ENCODE data around the gene PCDHGB4.
A peak's percentile ranks its signal among the peaks of the same experiment; 100 is the strongest.

PCDHGB4 gene

GRCh38 chr5:141366016-141366896 lies 21.2 kb upstream of the PCDHGB4 start:
- CTCF ChIA-PET = no interaction called here
- peaks cover 0 to 6% (median under 1%) of the 10 kb centered on the region in 4 experiments for H3K4me1 ChIP-seq (ENCODE audit: control extremely low read depth in 1 of 4, control insufficient read depth in 4 of 4, insufficient read depth in 4 of 4, low read length in 3 of 4)
- no peak for DNase-seq
- peaks cover 0 to 21% (median 0%) of the 10 kb centered on the region in 4 experiments for H3K36me3 ChIP-seq (ENCODE audit: control insufficient read depth in 4 of 4, insufficient read depth in 4 of 4, low read length in 3 of 4)
- peaks cover 19 to 83% (median 41%) of the 10 kb centered on the region in 5 experiments for H3K27me3 ChIP-seq (replicated peaks in 2 of 5; ENCODE audit: control insufficient read depth in 4 of 5, insufficient read depth in 5 of 5, low read length in 4 of 5)
- no peak overlapping the region for H3K4me3 ChIP-seq (ENCODE audit: control insufficient read depth in 1 of 7, extremely low read depth in 1 of 7, insufficient read depth in 4 of 7, low read depth in 2 of 7, low read length in 6 of 7)
- WGBS (ENCODE audit: insufficient coverage) = 31% methylated on average over 44 of the region's 46 CpGs
- POLR2A ChIA-PET = no interaction called here
- peaks cover 12 to 71% (median 52%) of the 10 kb centered on the region in 5 experiments for H3K9me3 ChIP-seq (ENCODE audit: control extremely low read depth in 1 of 5, control insufficient read depth in 4 of 5, insufficient read depth in 2 of 5, low read depth in 1 of 5, low read length in 4 of 5)
- H3K27ac ChIP-seq (ENCODE audit: insufficient read depth in 1 of 2, low read depth in 1 of 2, low read length in 2 of 2, poor library complexity in 1 of 2, severe bottlenecking in 2 of 2) = no peak overlapping the region

DNA sequence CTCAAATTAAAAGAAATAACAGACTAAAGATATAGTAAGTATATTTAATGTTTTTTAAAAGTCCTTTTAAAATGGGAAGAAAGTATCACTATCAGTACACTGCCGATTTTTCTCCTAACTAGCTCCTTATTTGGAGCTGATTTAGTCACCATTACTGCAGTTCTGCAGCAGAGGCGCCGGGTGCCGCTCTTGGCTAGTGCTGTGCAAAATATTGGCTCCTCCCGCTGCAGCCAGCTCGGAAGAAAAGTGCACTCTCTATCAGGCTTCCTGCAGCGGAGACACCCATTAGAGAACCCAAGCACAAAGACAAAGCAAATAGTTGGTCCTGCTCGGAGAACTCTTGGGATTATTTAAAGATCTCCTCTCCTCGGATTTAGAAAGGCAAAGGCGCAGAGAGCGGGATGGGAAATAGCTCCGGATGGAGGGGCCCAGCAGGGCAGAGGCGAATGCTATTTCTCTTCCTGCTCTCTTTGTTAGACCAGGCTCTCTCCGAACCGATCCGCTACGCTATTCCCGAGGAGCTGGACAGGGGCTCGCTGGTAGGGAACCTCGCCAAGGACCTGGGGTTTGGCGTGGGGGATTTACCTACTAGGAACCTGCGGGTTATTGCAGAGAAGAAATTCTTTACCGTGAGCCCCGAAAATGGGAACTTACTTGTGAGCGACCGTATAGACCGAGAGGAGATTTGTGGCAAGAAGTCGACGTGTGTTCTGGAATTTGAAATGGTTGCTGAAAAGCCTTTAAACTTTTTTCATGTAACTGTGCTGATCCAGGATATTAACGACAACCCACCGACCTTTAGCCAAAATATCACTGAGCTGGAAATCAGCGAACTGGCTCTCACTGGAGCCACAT lies 17.3 kb upstream of the PCDHGB4 start, which contains the start of gene PCDHGB3:
PCDHGB3 (plus strand) TSS at position 249 of the 855 bp plus-strand sequence; CDS start at position 402, 153 bp downstream.
- CTCF ChIA-PET = interaction anchor here (0.9 to 3.1 kb wide), 21 partner anchors 10 to 197 kb away, joined by 3 to 17 read pairs (median 4); partner anchors contain the start of genes PCDHGA10, PCDHGA11, PCDHGA12 and PCDHGA4
- Histone ChIP-seq H3K4me3 (ENCODE audit: control insufficient read depth in 1 of 7, extremely low read depth in 1 of 7, insufficient read depth in 4 of 7, low read depth in 2 of 7, low read length in 6 of 7) (peak within 1 kb of the TSS; percentile 40 to 78 (median 59)), H3K36me3 (ENCODE audit: control insufficient read depth in 4 of 4, insufficient read depth in 4 of 4, low read length in 3 of 4) (peaks cover 0 to 12% (median 0%) of the 10 kb centered on the region in 4 experiments), H3K9me3 (ENCODE audit: control extremely low read depth in 1 of 5, control insufficient read depth in 4 of 5, insufficient read depth in 2 of 5, low read depth in 1 of 5, low read length in 4 of 5) (peaks cover 14 to 75% (median 59%) of the 10 kb centered on the region in 5 experiments), H3K4me1 (ENCODE audit: control extremely low read depth in 1 of 4, control insufficient read depth in 4 of 4, insufficient read depth in 4 of 4, low read length in 3 of 4) (peaks cover 0 to 6% (median under 1%) of the 10 kb centered on the region in 4 experiments), H3K27ac (ENCODE audit: insufficient read depth in 1 of 2, low read depth in 1 of 2, low read length in 2 of 2, poor library complexity in 1 of 2, severe bottlenecking in 2 of 2) (no peak within 1 kb of the TSS), H3K27me3 (replicated peaks in 2 of 5; ENCODE audit: control insufficient read depth in 4 of 5, insufficient read depth in 5 of 5, low read length in 4 of 5) (peaks cover 13 to 82% (median 23%) of the 10 kb centered on the region in 5 experiments)
- POLR2A ChIA-PET = no interaction called here
- peak; percentile 65 to 85 (median 80) for DNase-seq
- WGBS (ENCODE audit: insufficient coverage) = 16% methylated on average over 32 of the region's 32 CpGs

GRCh38 chr5:141371572-141372475 lies 15.7 kb upstream of the PCDHGB4 start:
- peaks cover 0 to 5% (median 0%) of the 10 kb centered on the region in 4 experiments for H3K36me3 ChIP-seq (ENCODE audit: control insufficient read depth in 4 of 4, insufficient read depth in 4 of 4, low read length in 3 of 4)
- no peak overlapping the region for H3K4me3 ChIP-seq (ENCODE audit: control insufficient read depth in 1 of 7, extremely low read depth in 1 of 7, insufficient read depth in 4 of 7, low read depth in 2 of 7, low read length in 6 of 7)
- peaks cover 9 to 81% (median 22%) of the 10 kb centered on the region in 5 experiments for H3K27me3 ChIP-seq (replicated peaks in 2 of 5; ENCODE audit: control insufficient read depth in 4 of 5, insufficient read depth in 5 of 5, low read length in 4 of 5)
- WGBS (ENCODE audit: insufficient coverage) = 30% methylated on average over 69 of the region's 69 CpGs
- H3K27ac ChIP-seq (ENCODE audit: insufficient read depth in 1 of 2, low read depth in 1 of 2, low read length in 2 of 2, poor library complexity in 1 of 2, severe bottlenecking in 2 of 2) = no peak overlapping the region
- peaks cover 11 to 70% (median 57%) of the 10 kb centered on the region in 5 experiments for H3K9me3 ChIP-seq (ENCODE audit: control extremely low read depth in 1 of 5, control insufficient read depth in 4 of 5, insufficient read depth in 2 of 5, low read depth in 1 of 5, low read length in 4 of 5)
- peaks cover 0 to 6% (median under 1%) of the 10 kb centered on the region in 4 experiments for H3K4me1 ChIP-seq (ENCODE audit: control extremely low read depth in 1 of 4, control insufficient read depth in 4 of 4, insufficient read depth in 4 of 4, low read length in 3 of 4)
- DNase-seq = no peak
- CTCF ChIA-PET = interaction anchor here (0.8 to 3.1 kb wide), 6 partner anchors 9 to 186 kb away, joined by 3 to 17 read pairs (median 10); partner anchors contain the start of genes PCDHGB2, PCDHGB5 and PCDHGB6
- POLR2A ChIA-PET = no interaction called here

DNA sequence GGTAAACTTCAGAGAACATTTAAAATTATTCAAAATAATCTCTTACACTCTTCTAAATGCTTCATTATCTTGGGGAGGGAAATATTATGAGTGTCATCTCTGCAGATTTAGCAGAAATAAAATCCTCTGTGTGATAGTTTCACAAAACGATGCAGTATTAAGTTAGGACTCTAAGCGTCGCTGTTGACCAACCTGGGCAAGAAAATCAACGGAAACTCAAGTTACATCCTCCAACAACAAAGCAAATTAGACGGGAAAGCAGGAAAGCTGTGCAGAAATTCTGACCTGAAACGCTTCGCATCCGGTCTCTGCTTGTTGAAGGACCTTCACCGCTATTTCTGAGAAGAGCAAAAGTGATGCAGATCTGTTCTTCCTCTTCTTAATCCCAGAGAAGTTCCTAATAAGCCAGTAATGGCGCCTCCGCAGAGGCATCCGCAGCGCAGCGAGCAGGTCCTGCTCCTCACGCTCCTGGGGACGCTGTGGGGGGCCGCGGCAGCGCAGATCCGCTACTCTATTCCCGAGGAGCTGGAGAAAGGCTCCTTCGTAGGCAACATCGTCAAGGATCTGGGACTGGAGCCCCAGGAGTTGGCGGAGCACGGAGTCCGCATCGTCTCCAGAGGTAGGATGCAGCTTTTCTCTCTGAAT lies 13.7 kb upstream of the PCDHGB4 start, which contains the start of gene PCDHGA6:
PCDHGA6 (plus strand) TSS at position 219 of the 645 bp plus-strand sequence; CDS start at position 412, 193 bp downstream.
- Histone ChIP-seq H3K27me3 (replicated peaks in 2 of 5; ENCODE audit: control insufficient read depth in 4 of 5, insufficient read depth in 5 of 5, low read length in 4 of 5) (peaks cover 9 to 84% (median 24%) of the 10 kb centered on the region in 5 experiments), H3K4me1 (ENCODE audit: control extremely low read depth in 1 of 4, control insufficient read depth in 4 of 4, insufficient read depth in 4 of 4, low read length in 3 of 4) (peaks cover 0 to 6% (median under 1%) of the 10 kb centered on the region in 4 experiments), H3K36me3 (ENCODE audit: control insufficient read depth in 4 of 4, insufficient read depth in 4 of 4, low read length in 3 of 4) (peaks cover 0 to 5% (median 0%) of the 10 kb centered on the region in 4 experiments), H3K9me3 (ENCODE audit: control extremely low read depth in 1 of 5, control insufficient read depth in 4 of 5, insufficient read depth in 2 of 5, low read depth in 1 of 5, low read length in 4 of 5) (peaks cover 11 to 79% (median 62%) of the 10 kb centered on the region in 5 experiments), H3K4me3 (ENCODE audit: control insufficient read depth in 1 of 7, extremely low read depth in 1 of 7, insufficient read depth in 4 of 7, low read depth in 2 of 7, low read length in 6 of 7) (peak within 1 kb of the TSS in 3 of 7 experiments; percentile 12 to 35 (median 12)), H3K27ac (ENCODE audit: insufficient read depth in 1 of 2, low read depth in 1 of 2, low read length in 2 of 2, poor library complexity in 1 of 2, severe bottlenecking in 2 of 2) (no peak within 1 kb of the TSS)
- WGBS (ENCODE audit: insufficient coverage) = 19% methylated on average over 25 of the region's 27 CpGs
- ChIA-PET POLR2A (no interaction called here), CTCF (interaction anchor here (0.7 to 1.0 kb wide), 3 partner anchors 10 to 17 kb away, joined by 3 to 5 read pairs (median 3); partner anchors contain the start of genes PCDHGA5 and PCDHGB2)
- peak in 2 of 3 donors; percentile 30 to 44 for DNase-seq

DNA sequence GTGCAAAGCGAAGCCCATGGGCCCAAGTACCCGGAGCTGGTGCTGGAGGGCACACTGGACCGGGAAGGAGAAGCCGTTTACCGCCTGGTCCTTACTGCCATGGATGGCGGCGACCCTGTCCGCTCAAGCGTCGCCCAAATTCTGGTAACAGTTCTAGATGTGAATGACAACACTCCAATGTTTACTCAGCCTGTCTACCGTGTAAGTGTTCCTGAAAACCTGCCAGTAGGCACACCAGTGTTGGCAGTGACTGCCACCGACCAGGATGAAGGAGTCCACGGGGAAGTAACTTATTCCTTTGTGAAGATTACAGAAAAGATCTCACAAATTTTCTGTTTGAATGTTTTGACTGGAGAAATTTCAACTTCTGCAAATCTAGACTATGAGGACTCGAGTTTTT lies 12.9 kb upstream of the PCDHGB4 start:
- peaks cover 0 to 6% (median under 1%) of the 10 kb centered on the region in 4 experiments for H3K4me1 ChIP-seq (ENCODE audit: control extremely low read depth in 1 of 4, control insufficient read depth in 4 of 4, insufficient read depth in 4 of 4, low read length in 3 of 4)
- no peak overlapping the region for H3K27ac ChIP-seq (ENCODE audit: insufficient read depth in 1 of 2, low read depth in 1 of 2, low read length in 2 of 2, poor library complexity in 1 of 2, severe bottlenecking in 2 of 2)
- ChIA-PET CTCF (interaction anchor here (0.7 to 1.0 kb wide), 2 partner anchors 11 to 14 kb away, joined by 3 to 5 read pairs; partner anchors contain the start of genes PCDHGA5 and PCDHGB2), POLR2A (no interaction called here)
- H3K36me3 ChIP-seq (ENCODE audit: control insufficient read depth in 4 of 4, insufficient read depth in 4 of 4, low read length in 3 of 4) = peaks cover 0 to 5% (median 0%) of the 10 kb centered on the region in 4 experiments
- H3K27me3 ChIP-seq (replicated peaks in 2 of 5; ENCODE audit: control insufficient read depth in 4 of 5, insufficient read depth in 5 of 5, low read length in 4 of 5) = peaks cover 9 to 78% (median 22%) of the 10 kb centered on the region in 5 experiments
- WGBS (ENCODE audit: insufficient coverage) = 55% methylated on average over 12 of the region's 14 CpGs
- peaks cover 13 to 80% (median 64%) of the 10 kb centered on the region in 5 experiments for H3K9me3 ChIP-seq (ENCODE audit: control extremely low read depth in 1 of 5, control insufficient read depth in 4 of 5, insufficient read depth in 2 of 5, low read depth in 1 of 5, low read length in 4 of 5)
- DNase-seq = no peak
- no peak overlapping the region for H3K4me3 ChIP-seq (ENCODE audit: control insufficient read depth in 1 of 7, extremely low read depth in 1 of 7, insufficient read depth in 4 of 7, low read depth in 2 of 7, low read length in 6 of 7)
